ENCODE measurements around the gene DHDDS.
"Not testable (repeated sequence)": the region's sequence is repeated elsewhere in the genome, so short reads cannot be mapped to it uniquely, and the experiment has no call there.

DHDDS gene, protein sequence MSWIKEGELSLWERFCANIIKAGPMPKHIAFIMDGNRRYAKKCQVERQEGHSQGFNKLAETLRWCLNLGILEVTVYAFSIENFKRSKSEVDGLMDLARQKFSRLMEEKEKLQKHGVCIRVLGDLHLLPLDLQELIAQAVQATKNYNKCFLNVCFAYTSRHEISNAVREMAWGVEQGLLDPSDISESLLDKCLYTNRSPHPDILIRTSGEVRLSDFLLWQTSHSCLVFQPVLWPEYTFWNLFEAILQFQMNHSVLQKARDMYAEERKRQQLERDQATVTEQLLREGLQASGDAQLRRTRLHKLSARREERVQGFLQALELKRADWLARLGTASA

DNA sequence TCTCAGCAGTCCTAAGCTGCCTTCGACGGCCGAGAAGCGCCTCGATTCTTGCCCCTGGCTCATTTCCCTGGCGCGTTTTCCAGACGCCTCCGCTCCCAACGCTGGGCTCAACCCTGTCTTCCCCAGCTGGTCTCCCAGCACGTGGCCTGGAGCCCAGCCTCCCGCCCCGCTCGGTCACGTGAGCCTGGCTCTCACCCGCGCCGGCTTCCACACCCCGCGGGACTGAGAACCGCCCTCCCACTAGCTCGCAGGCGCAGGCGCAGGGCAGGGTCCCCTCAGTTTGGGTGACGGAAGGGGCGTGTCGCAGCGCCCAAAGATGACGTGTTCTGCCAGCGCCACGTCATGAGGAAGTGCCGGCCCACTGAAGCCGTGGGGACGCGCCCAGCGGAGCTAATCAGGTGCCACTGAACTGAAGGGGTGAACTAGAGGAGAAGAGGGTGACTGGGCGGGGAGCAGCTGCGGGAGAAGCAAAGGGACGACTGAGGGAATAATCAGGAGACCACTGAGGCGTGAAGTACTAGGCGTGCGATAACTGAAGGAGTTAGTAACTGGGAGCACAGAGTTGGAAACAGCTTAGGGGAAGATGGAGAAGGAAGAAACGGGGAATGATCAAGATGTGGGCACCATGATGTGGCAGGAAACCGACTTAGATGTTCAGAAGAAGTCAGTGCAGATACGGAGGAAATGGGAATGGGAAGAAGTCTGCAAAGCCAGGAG is at the start of gene DHDDS:
Gene DHDDS (plus strand): TSS at position 343 of the 717 bp plus-strand sequence. CDS start 625 bp downstream, outside the sequence.
- DNase-seq = peak; percentile 99

DNA sequence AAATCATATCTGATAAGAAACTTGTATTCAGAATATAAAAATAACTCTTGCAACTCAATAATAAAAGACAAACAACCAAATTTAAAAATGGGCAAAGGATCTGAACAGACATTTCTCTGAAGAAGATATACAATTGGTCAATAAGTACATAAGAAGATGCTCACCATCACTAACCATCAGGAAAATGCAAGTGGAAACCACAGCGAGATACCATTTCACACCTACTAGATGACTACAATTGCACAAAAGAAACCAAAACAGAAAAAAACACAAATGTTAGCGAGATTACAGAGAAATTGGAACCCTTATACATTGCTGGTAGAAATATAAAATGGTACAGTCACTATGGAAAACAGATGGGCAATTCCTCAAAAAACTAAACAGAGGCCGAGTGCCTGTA is 48.0 kb upstream of the DHDDS start:
- DNase-seq = no peak

DNA sequence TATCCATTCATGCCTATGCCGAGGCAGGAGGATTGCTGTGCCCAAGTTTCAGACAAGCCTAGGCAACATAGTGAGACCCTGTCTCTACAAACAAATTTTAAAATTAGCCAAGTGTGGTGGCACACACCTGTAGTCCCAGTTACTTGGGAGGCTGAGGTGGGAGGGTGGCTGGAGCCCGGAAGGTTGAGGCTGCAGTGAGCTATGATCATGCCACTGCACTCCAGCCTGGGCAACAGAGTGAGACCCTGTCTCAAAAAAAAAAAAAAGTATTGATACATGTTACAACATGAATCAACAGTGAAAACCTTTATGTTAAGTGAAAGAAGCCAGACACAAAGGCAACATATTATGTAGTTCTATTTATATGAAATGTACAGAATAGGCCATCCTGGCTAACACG is 47.1 kb upstream of the DHDDS start:
- DNase-seq = not testable (repeated sequence)

DNA sequence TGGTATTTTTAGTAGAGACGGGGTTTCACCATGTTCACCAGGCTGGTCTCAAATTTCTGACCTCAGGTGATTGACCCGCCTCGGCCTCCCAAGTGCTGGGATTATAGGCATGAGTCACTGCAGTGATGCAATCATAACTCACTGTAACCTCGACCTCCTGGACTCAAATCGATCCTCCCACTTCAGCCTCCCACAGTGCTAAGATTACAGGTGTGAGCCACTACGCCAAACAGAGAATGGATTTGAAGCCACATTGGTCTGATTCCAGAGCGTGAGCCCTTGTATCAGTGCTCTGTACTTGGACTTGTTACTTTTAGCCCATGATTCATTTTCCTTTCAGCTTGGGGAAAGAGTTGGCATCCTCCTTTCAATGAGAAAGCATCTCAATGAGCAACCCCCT is 44.7 kb upstream of the DHDDS start:
- DNase-seq = no peak

DNA sequence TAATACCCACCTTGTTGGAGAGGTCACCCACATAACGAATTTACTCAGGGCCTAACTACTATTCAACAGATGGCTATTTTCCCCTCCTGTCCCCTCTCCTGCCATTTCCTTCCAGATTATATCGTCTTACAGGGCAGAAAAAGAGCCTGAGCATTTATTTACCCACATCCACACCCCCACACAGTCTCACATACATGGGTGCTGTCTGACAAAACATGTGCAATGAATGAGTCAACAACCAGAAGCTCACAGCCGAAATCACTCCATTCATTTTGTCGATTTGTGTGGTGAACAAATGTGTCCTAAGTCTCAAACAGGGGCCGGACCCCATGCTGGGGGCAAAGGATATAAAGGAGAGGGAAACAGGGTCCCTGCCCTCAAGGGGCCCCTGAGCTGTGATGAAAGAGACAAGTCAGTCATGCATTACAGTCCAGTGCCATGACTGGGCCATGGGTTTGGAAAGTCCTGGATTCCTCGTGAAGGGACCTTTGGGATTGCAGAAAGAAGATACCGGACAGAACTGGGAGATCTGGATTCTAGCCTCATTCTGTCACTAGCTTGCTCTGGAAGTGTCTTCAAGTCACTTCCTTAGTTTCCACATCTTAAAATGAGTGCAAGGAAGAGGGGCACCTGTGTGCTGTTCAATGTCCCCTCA is 43.2 kb upstream of the DHDDS start:
- DNase-seq = no peak

DNA sequence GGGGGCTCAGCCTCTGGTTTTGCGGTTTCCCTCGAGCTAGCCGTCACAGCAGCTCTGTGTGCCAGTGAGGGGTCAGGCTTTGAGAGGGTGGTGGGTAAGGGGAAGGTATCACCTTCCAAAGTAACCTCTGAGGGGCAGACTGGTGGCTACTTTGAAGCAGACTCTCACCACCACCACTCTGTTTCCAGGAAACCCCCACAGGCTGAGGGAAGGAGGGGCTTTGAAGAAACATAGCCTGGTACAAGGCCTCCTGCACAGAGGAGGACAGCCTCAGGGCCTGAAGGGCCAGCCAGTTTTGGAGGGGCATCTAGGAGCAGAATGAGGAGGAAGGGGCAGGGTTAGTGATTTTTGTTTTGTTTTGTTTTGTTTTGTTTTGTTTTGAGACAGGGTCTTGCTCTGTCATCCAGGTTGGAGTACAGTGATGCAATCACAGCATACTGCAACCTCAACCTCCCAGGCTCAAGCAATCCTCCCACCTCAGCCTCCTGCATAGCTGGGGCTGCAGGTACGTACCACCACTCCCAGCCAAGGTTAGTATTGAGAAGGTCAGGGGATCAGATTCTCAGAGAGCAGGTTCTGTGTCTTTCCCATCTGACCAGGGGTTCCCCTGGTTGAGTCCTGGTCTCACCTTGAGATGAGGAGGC is 42.4 kb upstream of the DHDDS start:
- no peak for DNase-seq

DNA sequence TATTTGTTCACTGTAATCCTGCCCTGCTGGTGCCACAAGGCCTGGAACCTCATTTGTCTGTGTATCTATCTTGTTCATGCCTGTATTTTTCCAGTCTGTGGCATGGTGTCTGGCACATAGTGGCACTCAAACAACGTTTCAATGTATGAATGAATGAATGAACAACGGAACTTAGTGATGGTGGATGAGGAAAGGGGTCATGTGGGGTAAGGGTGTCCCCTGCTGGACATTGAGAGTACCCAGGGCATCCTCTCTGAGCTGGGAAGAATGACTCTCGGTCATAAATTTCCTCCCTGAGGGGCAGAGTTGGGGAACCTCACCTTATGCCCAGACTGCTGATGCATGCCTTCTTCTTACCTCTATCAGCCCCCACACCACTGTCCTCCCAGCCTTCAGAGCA is 40.7 kb upstream of the DHDDS start:
- peak; percentile 65 for DNase-seq

DNA sequence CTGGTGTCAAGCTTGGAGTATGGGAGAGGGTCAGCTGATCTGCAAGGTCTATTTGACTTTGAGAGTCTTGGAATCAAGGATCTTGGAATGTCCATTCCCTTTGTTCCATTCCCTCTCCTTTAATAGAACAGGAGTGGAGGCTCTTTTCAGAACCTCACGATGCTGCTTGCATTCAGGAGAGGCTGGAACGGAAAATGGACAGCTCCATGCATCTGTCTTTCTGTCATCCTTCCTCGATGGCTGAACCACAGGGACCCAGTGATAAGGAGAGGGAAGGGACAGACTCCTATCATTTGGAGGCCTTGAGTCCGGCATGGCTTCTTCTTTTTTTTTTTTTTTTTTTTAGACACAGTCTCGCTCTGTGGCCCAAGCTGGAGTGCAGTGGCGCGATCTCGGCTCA is 36.4 kb upstream of the DHDDS start:
- DNase-seq = no peak

DNA sequence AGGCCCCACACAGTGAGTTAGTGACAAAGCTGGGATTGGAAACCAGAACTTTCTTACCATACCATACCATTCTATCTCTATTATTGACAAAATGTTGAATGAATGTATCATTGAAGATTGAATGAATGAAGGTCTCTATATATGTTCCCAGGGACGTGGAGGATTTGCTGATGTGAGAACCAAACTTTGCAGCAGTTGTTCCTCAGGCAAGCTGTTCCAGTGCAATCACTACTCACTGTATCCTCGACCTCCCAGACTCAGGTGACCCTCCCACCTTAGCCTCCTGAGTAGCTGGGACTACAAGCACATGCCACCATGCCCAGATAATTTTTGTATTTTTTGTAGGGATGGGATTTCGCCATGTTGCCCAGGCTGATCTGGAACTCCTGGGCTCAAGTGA is 33.1 kb upstream of the DHDDS start:
- DNase-seq = no peak

DNA sequence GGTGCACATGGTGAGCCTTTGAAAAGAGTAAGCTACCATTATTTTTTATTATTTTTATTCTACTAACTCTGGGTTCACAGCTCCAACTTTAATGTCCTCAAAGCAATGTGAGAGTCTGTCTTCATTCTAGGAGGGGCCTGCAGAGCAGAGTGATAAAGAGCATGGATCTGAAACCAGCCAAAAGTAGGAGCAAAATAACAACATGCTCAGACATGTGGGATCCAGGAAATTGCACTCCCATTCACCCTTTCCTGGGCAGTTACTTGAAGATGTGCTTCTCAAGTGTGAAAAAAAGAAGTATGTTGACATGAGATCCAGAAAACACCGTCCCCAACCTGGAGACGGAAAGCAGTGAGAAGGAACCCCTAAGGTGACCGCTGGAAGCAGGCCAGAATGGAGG is 30.2 kb upstream of the DHDDS start:
- DNase-seq = no peak

DNA sequence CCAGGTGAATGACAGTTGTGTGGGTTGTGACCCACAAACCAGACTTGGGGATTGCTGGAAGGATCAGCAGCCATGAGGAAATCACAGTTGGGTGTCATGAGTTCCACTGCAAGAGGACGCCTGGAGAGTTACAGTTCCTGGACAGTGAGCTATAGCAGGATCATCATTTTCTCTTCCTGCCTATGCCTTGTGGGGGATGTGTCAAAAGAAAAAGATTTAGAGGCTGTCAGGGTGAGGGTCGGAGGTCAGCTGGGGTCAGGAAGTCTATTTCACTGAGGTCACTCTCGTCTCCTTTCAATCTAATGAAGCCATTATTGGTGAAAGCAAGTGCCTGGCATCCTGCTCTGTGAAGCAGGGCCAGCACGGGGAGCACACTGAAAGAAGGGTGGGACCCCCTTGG is 28.5 kb upstream of the DHDDS start:
- no peak for DNase-seq

DNA sequence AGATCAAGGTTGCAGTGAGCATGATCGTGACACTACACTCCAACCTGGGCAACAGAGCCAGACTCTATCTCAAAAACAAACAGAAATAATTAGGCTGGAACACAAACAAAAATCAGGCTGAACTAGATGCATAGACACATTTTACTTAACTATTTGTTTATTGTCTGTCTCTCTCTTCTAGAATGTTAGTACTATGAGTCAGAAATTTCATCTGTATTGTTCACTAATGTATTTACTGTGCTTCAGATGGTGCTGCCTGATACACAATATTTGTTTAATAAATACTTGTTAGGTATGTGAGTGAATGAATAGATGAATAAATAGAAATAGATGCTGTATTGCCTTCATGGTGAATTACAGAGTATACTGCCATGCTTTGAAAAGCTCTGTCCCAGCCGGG is 27.5 kb upstream of the DHDDS start:
- DNase-seq = no peak

DNA sequence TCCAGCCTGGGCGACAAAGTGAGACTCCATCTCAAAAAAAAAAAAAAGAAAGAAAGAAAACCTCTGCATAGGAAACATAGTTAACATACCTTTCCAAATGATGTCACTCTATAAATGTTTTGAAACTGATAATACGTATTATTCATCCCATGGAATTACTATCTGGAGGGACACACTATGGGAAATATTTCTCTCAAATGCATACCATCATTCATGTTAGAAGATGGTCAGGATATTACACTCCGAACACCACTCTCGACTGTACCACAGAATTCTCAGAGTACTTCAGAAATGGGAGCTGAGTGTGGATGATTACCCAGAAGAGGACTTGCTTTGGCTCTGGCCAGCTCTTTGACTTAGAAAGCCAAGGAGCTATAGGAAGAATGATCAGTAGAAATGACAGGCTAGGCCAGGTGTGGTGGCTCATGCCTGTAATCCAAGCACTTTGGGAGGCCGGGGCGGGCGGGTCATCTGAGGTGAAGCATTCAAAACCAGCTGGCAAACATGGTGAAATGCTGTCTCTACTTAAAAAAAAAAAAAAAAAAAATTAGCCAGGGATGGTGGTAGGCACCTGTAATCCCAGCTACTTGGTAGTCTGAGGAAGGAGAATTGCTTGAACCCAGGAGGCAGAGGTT is 26.7 kb upstream of the DHDDS start:
- no peak for DNase-seq

DNA sequence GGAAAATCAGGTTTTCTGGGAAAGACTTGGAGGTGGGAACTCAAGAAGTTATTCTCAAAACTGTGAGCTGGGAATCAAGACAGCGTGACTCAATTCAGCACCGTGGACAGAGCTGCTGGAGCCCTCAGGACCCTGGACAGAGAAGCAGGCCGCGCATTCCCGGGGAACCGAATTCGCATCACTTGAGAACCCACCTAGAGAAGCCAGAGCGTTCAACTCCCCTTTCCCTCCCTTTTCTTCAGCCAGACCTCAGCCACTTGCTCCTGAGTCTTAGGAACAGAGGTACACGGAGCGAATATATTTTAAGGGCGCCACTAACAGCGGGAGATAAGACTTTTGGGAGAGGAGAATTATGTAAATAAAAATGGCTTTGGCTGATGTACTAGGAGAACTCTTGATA is 23.5 kb upstream of the DHDDS start:
- peak; percentile 84 for DNase-seq

DNA sequence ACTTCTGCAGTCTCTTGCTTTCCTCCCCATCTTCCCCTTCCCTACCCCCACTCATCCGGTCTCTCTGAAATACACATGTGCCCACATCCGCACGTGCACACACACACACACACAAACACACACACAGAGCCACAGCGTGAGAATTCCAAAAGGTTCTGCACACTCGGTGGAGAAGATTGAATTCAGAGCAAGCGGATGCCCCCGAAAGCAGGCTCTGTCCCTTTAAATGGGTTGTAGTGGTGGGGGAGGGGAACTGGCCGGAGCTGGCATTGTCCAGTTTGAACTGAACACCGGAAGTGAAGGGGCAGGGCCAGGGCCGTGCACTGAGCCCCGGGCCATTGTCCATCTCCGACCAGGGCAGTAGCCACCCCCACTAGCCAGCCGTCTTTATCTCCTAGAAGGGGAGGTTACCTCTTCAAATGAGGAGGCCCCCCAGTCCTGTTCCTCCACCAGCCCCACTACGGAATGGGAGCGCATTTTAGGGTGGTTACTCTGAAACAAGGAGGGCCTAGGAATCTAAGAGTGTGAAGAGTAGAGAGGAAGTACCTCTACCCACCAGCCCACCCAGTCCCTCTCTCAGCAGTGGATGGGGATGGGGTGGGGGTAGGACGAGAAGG is 22.8 kb upstream of the DHDDS start:
- peak; percentile 17 for DNase-seq

DNA sequence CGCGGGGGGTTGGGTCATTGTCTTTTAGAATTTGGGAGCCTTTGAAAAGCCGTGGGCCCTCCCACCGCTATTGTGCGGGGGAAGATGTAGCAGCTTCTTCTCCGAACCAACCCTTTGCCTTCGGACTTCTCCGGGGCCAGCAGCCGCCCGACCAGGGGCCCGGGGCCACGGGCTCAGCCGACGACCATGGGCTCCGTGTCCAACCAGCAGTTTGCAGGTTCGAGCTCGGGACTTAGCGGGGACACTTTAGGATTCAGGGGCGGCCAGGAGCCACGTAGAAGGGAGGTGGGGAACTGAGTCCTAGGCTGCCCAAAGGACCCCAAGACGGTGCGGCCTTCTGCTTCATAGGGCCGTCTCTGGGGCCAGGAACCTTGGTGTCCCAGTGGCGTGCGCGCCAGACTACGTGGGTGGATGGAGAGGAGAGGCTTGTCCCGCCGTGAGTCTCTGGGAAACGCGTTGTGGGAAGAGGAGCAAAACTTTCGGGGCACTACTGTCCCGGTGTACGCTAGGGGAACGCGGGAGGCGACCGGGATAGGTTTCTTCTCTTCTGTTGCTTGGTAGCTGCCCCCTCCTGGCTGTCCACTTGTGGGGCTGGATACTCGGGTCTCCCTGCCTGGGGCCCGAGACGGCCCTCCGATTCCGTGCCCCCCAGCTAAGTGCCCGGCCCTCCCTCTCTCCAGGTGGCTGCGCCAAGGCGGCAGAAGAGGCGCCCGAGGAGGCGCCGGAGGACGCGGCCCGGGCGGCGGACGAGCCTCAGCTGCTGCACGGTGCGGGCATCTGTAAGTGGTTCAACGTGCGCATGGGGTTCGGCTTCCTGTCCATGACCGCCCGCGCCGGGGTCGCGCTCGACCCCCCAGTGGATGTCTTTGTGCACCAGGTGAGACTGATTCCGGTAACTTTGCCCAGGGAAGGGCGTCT is 21.2 kb upstream of the DHDDS start, which contains the start of gene LIN28A:
Gene LIN28A (plus strand): TSS at position 112 of the 918 bp plus-strand sequence. CDS start 75 bp downstream, at position 187.
- DNase-seq = no peak

DNA sequence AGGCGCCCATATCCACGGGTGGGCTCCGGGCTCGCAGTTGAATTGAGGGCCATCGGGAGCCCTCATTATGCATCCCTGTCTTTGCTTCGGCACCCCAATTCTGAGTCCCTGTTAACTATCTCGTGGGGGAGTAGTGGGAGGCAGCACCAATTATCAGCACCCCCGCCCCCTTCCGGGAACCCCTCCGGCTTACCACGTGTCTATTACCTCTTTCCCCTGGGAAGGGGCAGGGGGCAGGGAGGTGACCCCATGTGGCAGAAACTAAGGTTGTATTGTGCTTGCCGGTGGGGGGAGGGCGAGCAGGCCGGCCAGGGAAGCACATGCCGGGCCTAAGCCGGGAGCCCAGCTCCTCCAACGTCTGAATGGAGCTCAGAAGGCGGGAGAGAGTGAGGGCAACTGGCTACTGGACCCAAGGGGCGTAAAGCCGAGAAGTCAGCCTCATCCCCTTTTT is 20.5 kb upstream of the DHDDS start:
- no peak for DNase-seq

DNA sequence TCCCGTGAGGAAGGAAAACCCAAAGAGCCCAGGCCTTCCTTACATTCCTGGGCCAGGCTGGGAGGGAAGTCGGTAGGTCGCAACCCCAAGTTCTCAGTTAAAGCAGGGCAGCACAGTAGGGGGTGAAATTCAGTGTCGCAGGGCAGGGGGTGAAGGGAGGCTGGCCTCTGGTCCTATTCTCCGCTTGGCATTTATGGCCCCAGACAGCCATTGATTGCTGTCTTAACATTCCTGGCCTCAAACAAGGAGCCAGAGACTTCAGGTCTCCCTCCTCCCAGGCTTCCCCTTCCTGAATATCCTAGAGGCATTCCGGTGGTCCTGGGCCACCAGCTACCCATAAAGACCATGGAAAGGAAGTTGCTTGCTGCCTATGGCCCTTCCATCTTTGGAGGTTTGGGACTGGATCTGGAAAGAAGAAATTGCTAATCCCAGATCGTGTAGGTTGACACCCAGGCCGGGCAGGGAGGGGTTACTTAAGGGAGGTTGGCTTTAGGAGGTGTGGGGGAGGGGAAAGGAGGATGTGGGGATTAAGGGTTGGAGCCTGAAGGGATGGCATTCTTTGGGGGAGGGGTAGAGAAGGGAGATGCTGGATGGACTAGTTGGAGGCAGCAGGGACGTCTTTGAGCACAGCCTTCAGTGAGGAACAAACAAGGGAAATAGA is 19.8 kb upstream of the DHDDS start:
- no peak for DNase-seq

DNA sequence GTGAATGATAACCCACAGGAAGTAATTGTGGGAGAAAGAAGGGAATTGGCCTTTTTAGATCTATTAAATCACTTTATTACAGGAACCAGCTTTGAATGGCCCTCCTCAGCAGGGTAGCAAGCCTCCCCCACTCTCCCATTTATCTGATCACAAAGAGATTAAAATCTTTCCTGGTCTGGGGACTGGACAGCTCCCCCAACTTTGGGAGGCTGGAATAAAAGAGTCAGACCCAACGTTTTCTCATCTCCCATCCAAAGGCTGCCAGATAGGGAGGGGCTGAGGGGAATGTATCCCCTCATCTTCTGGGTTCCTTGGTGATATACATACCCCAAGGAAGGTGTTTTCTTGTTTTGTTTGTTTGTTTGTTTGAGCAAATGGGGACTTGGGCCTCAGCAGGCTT is 19.1 kb upstream of the DHDDS start:
- no peak for DNase-seq

DNA sequence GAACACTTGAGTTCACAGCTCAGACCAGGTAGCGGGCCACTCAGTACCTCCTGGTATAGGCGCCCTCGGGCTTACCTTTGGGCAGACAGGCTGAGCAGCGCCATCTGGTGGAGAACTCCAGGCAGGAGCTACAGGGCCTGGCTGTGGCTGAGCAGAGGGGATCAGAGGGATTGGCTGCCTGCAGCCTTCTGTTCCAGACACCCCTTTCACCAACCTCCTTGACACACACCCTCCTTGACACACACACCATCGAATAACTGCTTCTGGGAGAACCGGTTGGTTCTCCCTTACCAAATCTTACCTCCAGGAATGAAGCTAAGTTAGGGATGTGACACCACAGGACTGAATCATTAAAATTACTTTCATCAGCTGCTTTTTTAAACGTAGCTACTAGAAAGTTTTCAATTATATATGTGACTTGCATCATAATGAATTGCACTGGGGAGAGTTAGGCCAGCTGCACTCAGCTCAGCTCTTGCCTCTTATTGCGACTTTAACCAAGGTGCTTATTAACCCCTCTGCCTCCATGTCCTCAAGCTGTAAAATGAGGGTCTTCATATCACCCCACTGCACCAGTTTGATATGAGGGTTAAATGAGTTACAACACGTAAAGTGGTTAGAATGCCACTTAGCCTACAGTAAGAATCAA is 14.9 kb upstream of the DHDDS start:
- DNase-seq = peak; percentile 91
